Endothelial cell of hepatic sinusoid (primary cell): ENCODE results near the gene MRPL18.
"Not testable (repeated sequence)": the region's sequence is repeated elsewhere in the genome, so short reads cannot be mapped to it uniquely, and the experiment has no call there.

Source experiments
- in situ Hi-C: cut with HindIII; loops from 2 replicates; pipeline ENCODE4 v1.10.0; 2017; ENCODE audit warnings: low sequenced_read_pairs

MRPL18 gene

GRCh38 chr6:159790149-159790955, at the start of gene MRPL18:
Gene MRPL18 (plus strand): TSS chr6:159790467. CDS start chr6:159790588, 121 bp downstream.
- in situ Hi-C loops = no loop called here

GRCh38 chr6:159742165-159742564, 48.1 kb upstream of the MRPL18 start:
- in situ Hi-C loops = no loop called here

GRCh38 chr6:159745081-159745480, 45.2 kb upstream of the MRPL18 start:
- in situ Hi-C loops = no loop called here

GRCh38 chr6:159746759-159747158, 43.5 kb upstream of the MRPL18 start:
- in situ Hi-C loops = no loop called here

- in situ Hi-C loops = not testable (repeated sequence)
Observed at GRCh38 chr6:159748127-159748526, 42.1 kb upstream of the MRPL18 start.

GRCh38 chr6:159751448-159751847, 38.8 kb upstream of the MRPL18 start:
- in situ Hi-C loops = no loop called here

- in situ Hi-C loops = no loop called here
Observed at GRCh38 chr6:159753081-159753872, 37.0 kb upstream of the MRPL18 start.

GRCh38 chr6:159754401-159754800, 35.9 kb upstream of the MRPL18 start:
- in situ Hi-C loops = no loop called here

- in situ Hi-C loops = no loop called here
Observed at GRCh38 chr6:159754959-159755914, 35.0 kb upstream of the MRPL18 start.

- in situ Hi-C loops = no loop called here
Observed at GRCh38 chr6:159756508-159756907, 33.8 kb upstream of the MRPL18 start.

- in situ Hi-C loops = no loop called here
Observed at GRCh38 chr6:159758031-159759001, 32.0 kb upstream of the MRPL18 start.

- in situ Hi-C loops = loop anchor here (5.0 kb wide), 1 partner anchor 67 kb away; the partner anchor contains the start of gene SOD2
Observed at GRCh38 chr6:159759645-159760044, 30.6 kb upstream of the MRPL18 start.

GRCh38 chr6:159760602-159761057, 29.6 kb upstream of the MRPL18 start:
- in situ Hi-C loops = loop anchor here (5.0 kb wide), 1 partner anchor 68 kb away; the partner anchor contains the start of gene SOD2

GRCh38 chr6:159761129-159761872, 29.0 kb upstream of the MRPL18 start:
- in situ Hi-C loops = loop anchor here (5.0 kb wide), 1 partner anchor 69 kb away; the partner anchor contains the start of gene SOD2

- in situ Hi-C loops = loop anchor here (5.0 kb wide), 1 partner anchor 70 kb away; the partner anchor contains the start of gene SOD2
Observed at GRCh38 chr6:159761873-159762680, 28.2 kb upstream of the MRPL18 start, which contains the start of gene ACAT2. Gene ACAT2 (plus strand): TSS chr6:159762045. CDS start chr6:159762088, 43 bp downstream.

- in situ Hi-C loops = loop anchor here (5.0 kb wide), 1 partner anchor 70 kb away; the partner anchor contains the start of gene SOD2
Observed at GRCh38 chr6:159762681-159763293, 27.5 kb upstream of the MRPL18 start.

GRCh38 chr6:159766906-159767305, 23.4 kb upstream of the MRPL18 start:
- in situ Hi-C loops = no loop called here
